Activated B cell treated with CpG ODN at 0.5 μM for 24 hours (primary cell): ENCODE measurements around the gene ATP1B1. TPM values are rescaled to one million over a fixed set of nuclear protein-coding genes. Genes with fewer than 3 reads are reported as not detected.

Source experiments
- ATAC-seq: fragments of 200-7000 bp; cut with Tn5 transposase; one replicate; pipeline ENCODE4 v1.10.0; 2021; ENCODE audit warnings: low read depth, mild to moderate bottlenecking, moderate library complexity
- CTCF ChIA-PET: fragments of 350-600 bp; sonication (Branson Sonifier 250); formaldehyde crosslinking; loops from one replicate; lab custom pipeline; 2021; ENCODE audit warnings: antibody characterized with exemption; lab: Charles Lee
- POLR2A ChIA-PET: fragments of 350-600 bp; sonication (Branson Sonifier 250); formaldehyde crosslinking; loops from one replicate; lab custom pipeline; 2021; ENCODE audit warnings: antibody characterized with exemption; lab: Charles Lee
- DNase-seq: peaks from one replicate; pipeline ENCODE4 v3.0.0; 2022
- H3K27ac Mint-ChIP-seq: one replicate; pipeline ENCODE4 v1.8.0; 2020; ENCODE audit warnings: mixed read lengths
- H3K27me3 Mint-ChIP-seq: one replicate; pipeline ENCODE4 v1.8.0; 2021; ENCODE audit warnings: mixed read lengths
- H3K36me3 Mint-ChIP-seq: one replicate; pipeline ENCODE4 v1.8.0; 2021; ENCODE audit warnings: low read depth, mixed read lengths
- H3K4me1 Mint-ChIP-seq: one replicate; pipeline ENCODE4 v1.8.0; 2021; ENCODE audit warnings: mixed read lengths
- H3K4me3 Mint-ChIP-seq: one replicate; pipeline ENCODE4 v1.8.0; 2020; ENCODE audit warnings: mild to moderate bottlenecking, mixed read lengths
- H3K9me3 Mint-ChIP-seq: one replicate; pipeline ENCODE4 v1.8.0; 2020; ENCODE audit warnings: mixed read lengths
- intact Hi-C: fragments of 100-400 bp; cut with micrococcal nuclease; formaldehyde crosslinking; loops from one replicate; pipeline ENCODE4 v1.15.1; 2024
- total RNA-seq: library from RNA; stranded (reverse); gene quantifications from 2 replicates; pipeline ENCODE4 v1.2.3, GENCODE V29; 2022
- TF ChIP-seq, protein P1 (sequence below): fragments of 200-600 bp; IDR thresholded peaks from one replicate; pipeline ENCODE4 v1.8.0; 2022; ENCODE audit warnings: antibody characterized with exemption, mild to moderate bottlenecking

The ATP1B1 gene
- total RNA-seq, 1 donor from 2014 or later: 1.6 TPM

DNA sequence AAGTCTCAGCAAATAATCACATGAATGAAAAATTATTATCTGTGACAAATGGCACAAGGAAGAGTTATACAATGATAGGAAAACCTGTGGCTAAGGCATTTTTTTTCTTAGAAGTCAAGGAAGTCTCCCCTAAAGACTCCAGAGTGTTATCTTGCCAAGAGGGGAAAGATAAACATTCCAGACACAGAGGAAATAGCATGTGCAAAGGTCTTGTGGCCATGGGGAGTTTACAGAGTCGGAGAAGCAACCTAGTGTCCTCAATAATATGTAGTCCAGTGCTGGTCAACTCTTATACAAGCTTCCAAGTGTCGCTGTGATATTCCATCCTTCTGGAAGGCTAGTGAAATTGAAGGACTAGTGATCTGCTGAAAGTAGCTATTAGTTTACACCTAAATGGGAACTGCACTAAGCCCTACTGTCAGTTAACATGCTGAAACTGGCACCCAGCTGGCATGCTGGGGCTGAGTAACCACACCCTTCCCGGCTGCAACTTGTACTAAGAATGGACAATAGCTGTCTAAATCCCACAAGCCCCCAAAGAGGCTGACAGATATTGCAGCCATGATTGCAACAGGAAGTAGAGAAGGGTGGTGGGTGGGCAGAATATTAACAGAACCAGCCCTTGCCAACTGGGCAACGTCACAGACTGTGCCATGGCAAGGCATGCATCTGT is 11.5 kb upstream of the ATP1B1 start:
- POLR2A ChIA-PET: no interaction called here
- intact Hi-C loops: no loop called here
- CTCF ChIA-PET: no interaction called here
- TF ChIP-seq, protein P1, sequence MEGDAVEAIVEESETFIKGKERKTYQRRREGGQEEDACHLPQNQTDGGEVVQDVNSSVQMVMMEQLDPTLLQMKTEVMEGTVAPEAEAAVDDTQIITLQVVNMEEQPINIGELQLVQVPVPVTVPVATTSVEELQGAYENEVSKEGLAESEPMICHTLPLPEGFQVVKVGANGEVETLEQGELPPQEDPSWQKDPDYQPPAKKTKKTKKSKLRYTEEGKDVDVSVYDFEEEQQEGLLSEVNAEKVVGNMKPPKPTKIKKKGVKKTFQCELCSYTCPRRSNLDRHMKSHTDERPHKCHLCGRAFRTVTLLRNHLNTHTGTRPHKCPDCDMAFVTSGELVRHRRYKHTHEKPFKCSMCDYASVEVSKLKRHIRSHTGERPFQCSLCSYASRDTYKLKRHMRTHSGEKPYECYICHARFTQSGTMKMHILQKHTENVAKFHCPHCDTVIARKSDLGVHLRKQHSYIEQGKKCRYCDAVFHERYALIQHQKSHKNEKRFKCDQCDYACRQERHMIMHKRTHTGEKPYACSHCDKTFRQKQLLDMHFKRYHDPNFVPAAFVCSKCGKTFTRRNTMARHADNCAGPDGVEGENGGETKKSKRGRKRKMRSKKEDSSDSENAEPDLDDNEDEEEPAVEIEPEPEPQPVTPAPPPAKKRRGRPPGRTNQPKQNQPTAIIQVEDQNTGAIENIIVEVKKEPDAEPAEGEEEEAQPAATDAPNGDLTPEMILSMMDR: no peak
- DNase-seq (no peak), ATAC-seq (no peak)
- Mint-ChIP-seq H3K36me3 (no peaks in the 10 kb centered on the region), H3K27ac (no peak overlapping the region), H3K4me3 (no peak overlapping the region), H3K27me3 (peaks cover 18% of the 10 kb centered on the region), H3K4me1 (peaks cover 16% of the 10 kb centered on the region), H3K9me3 (peaks cover 2% of the 10 kb centered on the region)

DNA sequence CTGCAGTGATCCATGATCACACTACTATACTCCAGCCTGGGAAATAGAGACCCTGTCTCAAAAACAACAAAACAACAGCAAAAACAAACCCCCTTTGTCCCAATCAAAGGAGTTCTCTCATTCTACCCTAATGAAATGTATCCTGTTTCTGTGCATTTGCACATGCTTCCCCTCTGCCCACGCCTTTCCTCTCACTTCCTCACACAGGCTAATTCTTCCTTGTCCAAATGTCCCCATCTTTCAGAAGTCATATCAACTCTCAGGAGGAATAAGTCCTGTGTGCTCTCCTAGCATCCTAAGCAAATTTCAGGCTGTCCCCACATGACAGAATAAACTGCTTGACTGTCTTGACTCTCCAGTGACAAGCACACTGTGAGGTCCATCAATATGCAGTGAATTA is 8.1 kb upstream of the ATP1B1 start:
- peaks cover 2% of the 10 kb centered on the region for H3K4me1 Mint-ChIP-seq
- H3K9me3 Mint-ChIP-seq: peaks cover 2% of the 10 kb centered on the region
- ATAC-seq (no peak), DNase-seq (no peak)
- TF ChIP-seq, protein P1: no peak
- H3K4me3 Mint-ChIP-seq: no peak overlapping the region
- no peaks in the 10 kb centered on the region for H3K36me3 Mint-ChIP-seq
- no peak overlapping the region for H3K27ac Mint-ChIP-seq
- H3K27me3 Mint-ChIP-seq: peaks cover 26% of the 10 kb centered on the region
- ChIA-PET CTCF (no interaction called here), POLR2A (no interaction called here)
- intact Hi-C loops: no loop called here

DNA sequence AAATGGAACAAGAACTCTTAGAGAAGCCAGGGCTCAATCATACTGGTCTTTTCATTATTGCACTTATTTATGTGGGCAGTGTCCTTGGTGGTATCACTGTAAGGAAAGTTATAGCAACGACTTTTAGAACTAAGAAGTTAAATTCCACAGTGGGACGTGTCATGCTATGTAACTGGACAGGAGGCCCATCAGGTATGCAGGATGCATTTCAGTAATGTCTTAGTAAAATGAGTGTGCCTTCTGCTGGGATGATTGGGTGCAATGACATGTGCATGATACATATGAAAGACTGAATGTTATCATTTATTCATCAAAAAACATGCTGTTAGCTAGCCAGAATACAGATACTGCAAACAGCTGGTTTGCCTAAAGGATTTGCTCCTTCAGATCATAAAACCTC is 6.9 kb upstream of the ATP1B1 start:
- Mint-ChIP-seq H3K9me3 (peaks cover 2% of the 10 kb centered on the region), H3K27me3 (peaks cover 22% of the 10 kb centered on the region), H3K27ac (no peak overlapping the region), H3K4me1 (peaks cover 2% of the 10 kb centered on the region), H3K4me3 (no peak overlapping the region), H3K36me3 (no peaks in the 10 kb centered on the region)
- intact Hi-C loops: no loop called here
- TF ChIP-seq, protein P1: no peak
- ChIA-PET CTCF (no interaction called here), POLR2A (no interaction called here)
- no peak for DNase-seq
- ATAC-seq: no peak

DNA sequence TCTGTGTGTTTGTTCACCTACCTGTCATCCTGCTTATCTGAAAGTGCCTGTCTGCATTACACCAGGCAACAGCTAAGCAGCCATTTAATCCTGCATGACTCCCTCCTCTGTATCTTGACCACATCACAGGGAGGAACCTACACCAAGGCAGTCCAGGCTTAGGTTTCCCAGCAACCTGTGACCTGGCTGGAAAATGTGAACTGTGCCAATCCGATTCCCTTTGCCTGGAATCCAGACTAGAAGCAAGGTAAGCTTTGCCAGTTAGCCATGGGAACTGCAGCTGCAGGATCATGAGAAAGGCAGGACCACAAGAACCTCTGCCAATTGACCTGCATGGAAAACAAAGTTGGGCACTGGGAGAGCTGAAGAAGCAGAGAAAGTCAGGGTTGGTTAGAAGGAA is 6.3 kb upstream of the ATP1B1 start:
- H3K27ac Mint-ChIP-seq: no peak overlapping the region
- peaks cover 5% of the 10 kb centered on the region for H3K4me1 Mint-ChIP-seq
- H3K9me3 Mint-ChIP-seq: peaks cover 2% of the 10 kb centered on the region
- no peak overlapping the region for H3K4me3 Mint-ChIP-seq
- TF ChIP-seq, protein P1: no peak
- CTCF ChIA-PET: interaction anchor here (0.5 kb wide), 1 partner anchor 519 kb away, joined by 3 read pairs; no protein-coding TSS in a partner anchor
- DNase-seq (no peak), ATAC-seq (no peak)
- intact Hi-C loops: loop anchor here (10.0 kb wide), 2 partner anchors 755 to 1165 kb away; partner anchors contain the start of genes DCAF6 and MPC2
- H3K27me3 Mint-ChIP-seq: peaks cover 27% of the 10 kb centered on the region
- POLR2A ChIA-PET: no interaction called here
- no peaks in the 10 kb centered on the region for H3K36me3 Mint-ChIP-seq

DNA sequence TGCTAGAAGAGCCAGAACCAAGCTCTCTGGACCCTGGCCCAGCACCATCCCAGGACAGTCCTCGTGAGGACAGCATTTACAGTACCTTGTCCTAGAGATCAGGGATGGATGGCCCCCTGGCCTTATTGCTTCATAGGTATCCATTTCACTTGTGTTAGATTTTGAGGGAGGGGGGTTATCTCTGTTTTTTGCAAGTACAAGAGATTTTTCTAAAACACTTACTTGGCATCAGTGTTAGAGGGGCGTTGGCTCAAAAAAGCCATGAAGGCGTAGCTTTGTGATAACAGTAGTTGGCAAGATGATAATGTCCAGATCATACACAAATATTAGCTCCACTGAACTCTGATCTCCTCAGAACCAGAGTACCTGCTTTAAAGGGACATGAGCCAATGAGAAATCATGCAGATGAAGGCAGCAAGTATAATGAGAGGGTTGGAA is 5.8 kb upstream of the ATP1B1 start:
- DNase-seq: no peak
- TF ChIP-seq, protein P1: no peak
- Mint-ChIP-seq H3K36me3 (no peaks in the 10 kb centered on the region), H3K27me3 (peaks cover 29% of the 10 kb centered on the region), H3K9me3 (peaks cover 2% of the 10 kb centered on the region), H3K4me1 (peaks cover 9% of the 10 kb centered on the region), H3K4me3 (no peak overlapping the region), H3K27ac (no peak overlapping the region)
- ChIA-PET POLR2A (no interaction called here), CTCF (interaction anchor here (0.5 kb wide), 1 partner anchor 519 kb away, joined by 3 read pairs; no protein-coding TSS in a partner anchor)
- ATAC-seq: no peak
- intact Hi-C loops: loop anchor here (10.0 kb wide), 2 partner anchors 756 to 1166 kb away; partner anchors contain the start of genes DCAF6 and MPC2
